HepG2 (cell line): ENCODE data around the gene AOX1. TPM values are rescaled to one million over a fixed set of nuclear protein-coding genes. Genes with fewer than 3 reads are reported as not detected.
A peak's percentile ranks its signal among the peaks of the same experiment; 100 is the strongest.

Experiments used
- AGO1 ChIP-seq: fragments of 200-400 bp; formaldehyde crosslinking; IDR thresholded peaks from 2 replicates; pipeline ENCODE4 v1.6.1; 2017; ENCODE audit warnings: mild to moderate bottlenecking, low read depth, low read length, moderate library complexity; ENCODE audit not compliant: poor library complexity, severe bottlenecking
- ATF2 ChIP-seq: sonication (generic); formaldehyde crosslinking; IDR thresholded peaks from 2 replicates; pipeline ENCODE4 v1.4.0; 2020; ENCODE audit warnings: missing genetic modification reagents
- ATF7 ChIP-seq, 2 experiments: fragments of 450-650 bp in 1 of 2; sonication (generic) in 1 of 2; formaldehyde crosslinking in 1 of 2; IDR thresholded peaks; 2 replicates each; pipeline versions ENCODE4 v1.4.0 to v1.6.1; 2016 to 2020; ENCODE audit warnings: antibody characterized with exemption in 1 of 2, mild to moderate bottlenecking in 1 of 2, missing genetic modification reagents in 1 of 2
- CREM ChIP-seq, 2 experiments: sonication (generic) in 1 of 2; formaldehyde crosslinking in 1 of 2; IDR thresholded peaks; 2 replicates each; pipeline versions ENCODE4 v1.4.0 to v1.6.1; 2016 to 2020; ENCODE audit warnings: antibody characterized with exemption in 1 of 2, mild to moderate bottlenecking in 1 of 2, missing genetic modification reagents in 1 of 2
- FOXK2 ChIP-seq: fragments of 450-650 bp; IDR thresholded peaks from 2 replicates; pipeline ENCODE4 v1.6.1; 2016
- HMG20A ChIP-seq: IDR thresholded peaks from 2 replicates; pipeline ENCODE4 v1.6.1; 2016; ENCODE audit warnings: borderline replicate concordance
- JUN ChIP-seq: sonication (generic); formaldehyde crosslinking; IDR thresholded peaks from 2 replicates; pipeline ENCODE4 v1.4.0; 2020; ENCODE audit warnings: mild to moderate bottlenecking, missing genetic modification reagents
- LRRFIP1 ChIP-seq: sonication (generic); formaldehyde crosslinking; conservative IDR thresholded peaks from 2 replicates; pipeline ENCODE4 v1.4.0; 2020; ENCODE audit warnings: missing genetic modification reagents
- NCOA2 ChIP-seq: sonication (generic); formaldehyde crosslinking; IDR thresholded peaks from 2 replicates; pipeline ENCODE4 v1.8.0; 2022; ENCODE audit warnings: inconsistent platforms
- POLR2AphosphoS5 ChIP-seq: IDR thresholded peaks from 2 replicates; pipeline ENCODE4 v1.6.1; 2012; ENCODE audit warnings: low read depth, low read length
- SMAD1 ChIP-seq: sonication (generic); formaldehyde crosslinking; IDR thresholded peaks from 2 replicates; pipeline ENCODE4 v1.4.0; 2020; ENCODE audit warnings: missing genetic modification reagents, low read depth, mild to moderate bottlenecking, borderline replicate concordance
- ZBTB14 ChIP-seq: sonication (generic); formaldehyde crosslinking; IDR thresholded peaks from 2 replicates; pipeline ENCODE4 v1.4.0; 2020; ENCODE audit warnings: missing genetic modification reagents
- ZNF143 ChIP-seq: sonication (generic); formaldehyde crosslinking; IDR thresholded peaks from 2 replicates; pipeline ENCODE4 v1.4.0; 2020; ENCODE audit warnings: missing genetic modification reagents
- ZNF33B ChIP-seq: sonication (generic); formaldehyde crosslinking; IDR thresholded peaks from 2 replicates; pipeline ENCODE4 v1.5.1; 2020; ENCODE audit warnings: mild to moderate bottlenecking, missing genetic modification reagents
- ZSCAN29 ChIP-seq: sonication (generic); formaldehyde crosslinking; conservative IDR thresholded peaks from 2 replicates; pipeline ENCODE4 v1.4.0; 2020; ENCODE audit warnings: mild to moderate bottlenecking, missing genetic modification reagents
- polyA plus RNA-seq, 8 experiments: library from polyadenylated mRNA; depleted of rRNA in 3 of 8; stranded (reverse) in 7 of 8; unstranded in 1 of 8; fragments of >200 nt; fragmentation: Illumina TruSeq in 4 of 8; extraction: Trizol in 4 of 8; gene quantifications; 2 replicates each; pipeline versions ENCODE4 v1.2.1 to v1.2.3, GENCODE V29; 2011 to 2016; ENCODE audit warnings: low read depth in 4 of 8, missing spikeins in 1 of 8, mixed read lengths in 1 of 8; ENCODE audit not compliant: insufficient read depth in 1 of 8
- total RNA-seq, 5 experiments: library from RNA; depleted of rRNA; stranded (reverse); fragments of >200 nt; fragmentation: Illumina TruSeq; extraction: Trizol; gene quantifications; 2 replicates each; pipeline ENCODE4 v1.2.3, GENCODE V29; 2016; ENCODE audit warnings: low read depth in 1 of 5
- TF ChIP-seq, protein P1 (sequence below): sonication (generic); formaldehyde crosslinking; IDR thresholded peaks from 2 replicates; pipeline ENCODE4 v1.4.0; 2020; ENCODE audit warnings: missing genetic modification reagents, mild to moderate bottlenecking, borderline replicate concordance
- TF ChIP-seq, protein P2 (sequence below): sonication (generic); formaldehyde crosslinking; IDR thresholded peaks from 2 replicates; pipeline ENCODE4 v1.5.0; 2020; ENCODE audit warnings: mild to moderate bottlenecking, missing genetic modification reagents, borderline replicate concordance
- TF ChIP-seq, protein P3 (sequence below): IDR thresholded peaks from 2 replicates; pipeline ENCODE4 v1.6.1; 2018; ENCODE audit warnings: missing genetic modification reagents, mild to moderate bottlenecking, missing compliant biosample characterization

AOX1 gene
- total and polyA plus RNA-seq, 2 of the 13 experiments (the other 11 are each of a cell fraction or from before 2014, with no cell fraction given) = 9.2 to 18.0 TPM

DNA sequence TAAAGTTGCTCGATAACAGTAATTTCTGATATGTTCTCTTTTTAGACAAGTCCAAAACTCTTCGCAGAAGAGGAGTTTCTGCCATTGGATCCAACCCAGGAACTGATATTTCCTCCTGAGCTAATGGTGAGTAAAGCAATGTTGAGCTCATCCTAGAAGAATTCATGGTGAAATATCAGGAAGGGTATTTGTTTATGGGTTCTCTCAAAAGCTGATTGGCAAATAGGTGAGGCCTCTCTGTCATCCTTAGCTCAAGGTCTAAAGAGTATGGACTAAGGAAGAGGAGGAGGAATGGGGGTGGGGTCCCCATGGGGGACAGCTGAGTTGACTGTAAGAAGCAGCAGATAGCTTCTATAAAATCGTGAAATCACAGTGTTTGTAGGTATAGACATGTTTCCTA is 18.2 kb downstream of the AOX1 start (continued):
- peak; percentile 96 for TF ChIP-seq JUN
- peak; percentile 64 for TF ChIP-seq ATF7 (IDR thresholded peaks at IDR 0.05)
- TF ChIP-seq ATF7 (CRISPR knock-in tag; IDR thresholded peaks at IDR 0.05) = no peak
- TF ChIP-seq NCOA2 (CRISPR knock-in tag) = peak; percentile 49; the same call in 1 of the 2 replicates
- TF ChIP-seq ATF2 (CRISPR knock-in tag) = peak; percentile 84; the same call in 1 of the 2 replicates
- peak; percentile 37 for TF ChIP-seq CREM (IDR thresholded peaks at IDR 0.05)
- no peak for TF ChIP-seq CREM (CRISPR knock-in tag; IDR thresholded peaks at IDR 0.05)
- TF ChIP-seq ZBTB14 (CRISPR knock-in tag) = no peak
- TF ChIP-seq, protein P1, sequence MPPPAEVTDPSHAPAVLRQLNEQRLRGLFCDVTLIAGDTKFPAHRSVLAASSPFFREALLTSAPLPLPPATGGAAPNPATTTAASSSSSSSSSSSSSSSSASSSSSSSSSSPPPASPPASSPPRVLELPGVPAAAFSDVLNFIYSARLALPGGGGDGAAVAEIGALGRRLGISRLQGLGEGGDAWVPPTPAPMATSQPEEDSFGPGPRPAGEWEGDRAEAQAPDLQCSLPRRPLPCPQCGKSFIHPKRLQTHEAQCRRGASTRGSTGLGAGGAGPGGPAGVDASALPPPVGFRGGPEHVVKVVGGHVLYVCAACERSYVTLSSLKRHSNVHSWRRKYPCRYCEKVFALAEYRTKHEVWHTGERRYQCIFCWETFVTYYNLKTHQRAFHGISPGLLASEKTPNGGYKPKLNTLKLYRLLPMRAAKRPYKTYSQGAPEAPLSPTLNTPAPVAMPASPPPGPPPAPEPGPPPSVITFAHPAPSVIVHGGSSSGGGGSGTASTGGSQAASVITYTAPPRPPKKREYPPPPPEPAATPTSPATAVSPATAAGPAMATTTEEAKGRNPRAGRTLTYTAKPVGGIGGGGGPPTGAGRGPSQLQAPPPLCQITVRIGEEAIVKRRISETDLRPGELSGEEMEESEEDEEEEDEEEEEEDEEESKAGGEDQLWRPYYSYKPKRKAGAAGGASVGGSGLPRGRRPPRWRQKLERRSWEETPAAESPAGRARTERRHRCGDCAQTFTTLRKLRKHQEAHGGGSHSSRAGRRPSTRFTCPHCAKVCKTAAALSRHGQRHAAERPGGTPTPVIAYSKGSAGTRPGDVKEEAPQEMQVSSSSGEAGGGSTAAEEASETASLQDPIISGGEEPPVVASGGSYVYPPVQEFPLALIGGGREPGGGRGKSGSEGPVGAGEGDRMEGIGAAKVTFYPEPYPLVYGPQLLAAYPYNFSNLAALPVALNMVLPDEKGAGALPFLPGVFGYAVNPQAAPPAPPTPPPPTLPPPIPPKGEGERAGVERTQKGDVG (CRISPR knock-in tag) = no peak
- no peak for TF ChIP-seq LRRFIP1
- TF ChIP-seq HMG20A (CRISPR knock-in tag) = peak; percentile 64; the same call in 1 of the 2 replicates
- TF ChIP-seq POLR2AphosphoS5 = no peak
- TF ChIP-seq ZNF143 (CRISPR knock-in tag) = no peak
- TF ChIP-seq FOXK2 = no peak
- TF ChIP-seq ZNF33B (CRISPR knock-in tag) = no peak
- no peak for TF ChIP-seq ZSCAN29 (CRISPR knock-in tag)
- TF ChIP-seq, protein P2, sequence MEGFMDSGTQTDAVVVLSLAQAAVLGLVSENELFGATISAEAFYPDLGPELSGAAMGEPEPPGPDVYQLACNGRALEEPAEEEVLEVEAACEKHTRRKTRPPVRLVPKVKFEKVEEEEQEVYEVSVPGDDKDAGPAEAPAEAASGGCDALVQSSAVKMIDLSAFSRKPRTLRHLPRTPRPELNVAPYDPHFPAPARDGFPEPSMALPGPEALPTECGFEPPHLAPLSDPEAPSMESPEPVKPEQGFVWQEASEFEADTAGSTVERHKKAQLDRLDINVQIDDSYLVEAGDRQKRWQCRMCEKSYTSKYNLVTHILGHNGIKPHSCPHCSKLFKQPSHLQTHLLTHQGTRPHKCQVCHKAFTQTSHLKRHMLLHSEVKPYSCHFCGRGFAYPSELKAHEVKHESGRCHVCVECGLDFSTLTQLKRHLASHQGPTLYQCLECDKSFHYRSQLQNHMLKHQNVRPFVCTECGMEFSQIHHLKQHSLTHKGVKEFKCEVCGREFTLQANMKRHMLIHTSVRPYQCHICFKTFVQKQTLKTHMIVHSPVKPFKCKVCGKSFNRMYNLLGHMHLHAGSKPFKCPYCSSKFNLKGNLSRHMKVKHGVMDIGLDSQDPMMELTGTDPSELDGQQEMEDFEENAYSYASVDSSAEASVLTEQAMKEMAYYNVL (CRISPR knock-in tag) = no peak
- no peak for TF ChIP-seq SMAD1 (CRISPR knock-in tag)
- no peak for TF ChIP-seq AGO1
- TF ChIP-seq, protein P3, sequence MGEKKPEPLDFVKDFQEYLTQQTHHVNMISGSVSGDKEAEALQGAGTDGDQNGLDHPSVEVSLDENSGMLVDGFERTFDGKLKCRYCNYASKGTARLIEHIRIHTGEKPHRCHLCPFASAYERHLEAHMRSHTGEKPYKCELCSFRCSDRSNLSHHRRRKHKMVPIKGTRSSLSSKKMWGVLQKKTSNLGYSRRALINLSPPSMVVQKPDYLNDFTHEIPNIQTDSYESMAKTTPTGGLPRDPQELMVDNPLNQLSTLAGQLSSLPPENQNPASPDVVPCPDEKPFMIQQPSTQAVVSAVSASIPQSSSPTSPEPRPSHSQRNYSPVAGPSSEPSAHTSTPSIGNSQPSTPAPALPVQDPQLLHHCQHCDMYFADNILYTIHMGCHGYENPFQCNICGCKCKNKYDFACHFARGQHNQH (CRISPR knock-in tag) = no peak
